GM19240 (cell line): Measurements from ENCODE around the gene MUSTN1.

Source experiments
- DNase-seq: peaks from one replicate; pipeline ENCODE4 v3.0.0; 2011; ENCODE audit warnings: low spot score; ENCODE audit not compliant: insufficient read length

Gene MUSTN1

DNA sequence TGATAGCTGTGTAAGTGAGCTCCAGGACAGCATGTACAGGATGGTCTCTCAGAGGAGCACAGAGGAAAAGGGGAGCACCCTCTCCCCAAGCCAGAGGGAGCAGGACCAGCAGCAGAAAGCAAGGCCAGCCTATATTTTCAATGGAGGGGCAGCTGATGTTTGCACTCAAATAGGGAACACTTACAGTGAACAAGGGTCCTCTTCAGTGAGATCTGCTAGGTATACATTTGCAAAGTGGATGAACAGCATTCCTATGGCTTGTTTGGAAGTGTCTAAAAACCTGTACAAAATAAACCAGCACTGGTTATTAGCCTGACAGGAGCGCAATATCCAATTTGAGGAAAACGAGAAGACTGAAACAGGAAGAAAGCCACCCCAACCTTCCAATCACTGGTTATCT, 17.6 kb upstream of the MUSTN1 start:
- DNase-seq, result no peak

- DNase-seq, result peak; percentile 50
Observed at GRCh38 chr3:52851348-52851747, 16.5 kb upstream of the MUSTN1 start.

- no peak for DNase-seq
Observed at GRCh38 chr3:52849656-52850055, 14.8 kb upstream of the MUSTN1 start.

DNA sequence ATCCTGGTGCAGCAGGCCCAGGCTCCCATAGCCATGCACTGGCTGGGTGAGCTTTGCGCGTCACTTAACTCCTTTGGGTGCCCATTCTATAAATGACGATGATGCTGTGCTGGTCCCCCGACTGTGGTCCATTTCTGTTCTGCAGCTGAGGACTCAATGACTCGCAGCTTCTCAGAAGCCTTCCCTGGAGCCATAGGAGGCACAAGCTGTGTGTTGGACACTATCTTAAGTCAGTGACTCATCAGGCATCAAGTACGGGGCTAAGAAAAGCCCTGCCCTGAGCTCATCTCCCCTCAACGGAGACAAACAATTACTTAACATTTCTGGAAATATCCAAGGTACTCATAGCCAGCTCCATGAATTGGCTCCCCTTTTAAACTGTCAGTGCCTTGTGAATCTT, 13.8 kb upstream of the MUSTN1 start:
- no peak for DNase-seq

DNA sequence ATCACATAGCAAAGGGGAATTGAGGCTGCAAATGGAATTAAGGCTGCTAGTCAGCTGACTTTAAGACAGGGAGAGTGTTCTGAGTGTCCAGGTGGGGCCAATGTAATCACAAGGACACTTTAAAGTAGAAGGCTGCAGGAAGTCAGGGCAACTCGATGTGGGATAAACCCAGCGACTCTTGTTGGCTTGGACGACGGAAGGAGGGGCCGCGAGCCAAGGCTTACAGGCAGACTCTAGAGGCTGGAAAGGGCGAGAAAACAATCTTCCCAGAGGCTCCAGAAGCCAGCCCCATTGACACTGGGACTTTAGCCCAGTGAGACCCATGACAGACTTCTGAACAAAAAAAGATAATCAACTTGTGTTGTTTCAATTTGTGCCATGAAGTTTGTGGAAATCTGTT, 12.9 kb upstream of the MUSTN1 start:
- DNase-seq, result no peak

GRCh38 chr3:52847241-52847640, 12.4 kb upstream of the MUSTN1 start:
- DNase-seq, result no peak

DNA sequence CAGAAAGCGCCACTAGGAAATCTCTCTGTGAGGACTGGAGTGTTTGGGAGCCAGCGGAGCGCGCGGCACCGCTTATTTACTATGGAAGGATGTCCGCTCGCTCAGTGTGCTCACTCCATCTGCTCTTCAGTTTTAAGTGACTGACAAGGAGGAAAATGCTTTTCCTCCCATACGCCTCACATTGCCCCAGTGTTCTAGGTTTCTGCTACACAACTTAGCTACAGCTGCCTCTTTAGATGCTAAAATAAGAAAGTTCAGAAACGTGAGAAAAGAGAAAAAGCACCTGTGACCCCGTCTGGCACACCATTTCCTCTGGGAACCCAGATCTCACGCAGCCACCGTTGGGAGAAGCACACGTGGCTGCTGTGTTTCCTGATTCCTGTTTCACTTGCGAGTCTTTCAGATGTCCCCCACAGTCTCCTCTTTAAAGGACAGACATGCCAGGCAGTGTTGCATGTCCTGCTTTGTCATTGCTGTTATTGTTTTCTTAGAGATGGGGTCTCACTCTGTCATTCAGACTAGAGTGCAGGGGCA, 11.7 kb upstream of the MUSTN1 start:
- peak; percentile 25 for DNase-seq

DNA sequence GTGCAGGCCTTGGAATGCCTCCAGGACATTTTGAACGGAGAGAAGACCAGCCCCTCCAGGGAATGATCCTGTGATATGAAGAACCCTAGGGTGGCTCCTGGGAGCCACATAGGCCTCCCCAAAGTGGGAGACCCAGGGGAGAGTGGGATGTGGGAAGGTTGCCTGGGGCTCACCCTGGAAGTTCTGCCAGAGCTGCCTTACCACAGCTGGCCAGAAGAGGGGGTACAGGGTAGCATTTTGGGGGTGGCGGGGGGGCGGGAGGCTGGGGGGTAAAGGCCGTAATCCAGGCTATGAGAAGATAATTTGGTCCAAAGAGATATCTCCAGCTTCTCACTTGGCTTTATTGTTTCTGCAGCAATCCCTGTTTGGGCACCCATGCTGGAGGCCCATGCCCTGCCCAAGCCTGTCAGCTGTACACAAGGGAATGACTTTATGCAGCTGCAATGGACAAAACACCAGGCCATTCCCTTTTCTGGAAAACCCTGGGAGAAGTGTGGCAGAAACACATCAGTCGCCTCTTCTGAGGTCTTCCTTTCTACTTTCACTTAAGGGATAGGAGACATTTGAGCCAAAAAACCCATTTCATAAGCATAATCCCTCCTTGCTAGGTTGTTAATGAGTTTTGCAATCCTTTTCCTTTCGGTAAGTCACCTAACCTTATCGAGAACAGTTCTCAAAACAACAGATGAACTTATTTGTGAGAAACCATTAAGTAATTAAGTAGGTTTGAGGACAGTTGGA, 11.0 kb upstream of the MUSTN1 start:
- peak; percentile 49 for DNase-seq

GRCh38 chr3:52845157-52845556, 10.3 kb upstream of the MUSTN1 start:
- no peak for DNase-seq

DNA sequence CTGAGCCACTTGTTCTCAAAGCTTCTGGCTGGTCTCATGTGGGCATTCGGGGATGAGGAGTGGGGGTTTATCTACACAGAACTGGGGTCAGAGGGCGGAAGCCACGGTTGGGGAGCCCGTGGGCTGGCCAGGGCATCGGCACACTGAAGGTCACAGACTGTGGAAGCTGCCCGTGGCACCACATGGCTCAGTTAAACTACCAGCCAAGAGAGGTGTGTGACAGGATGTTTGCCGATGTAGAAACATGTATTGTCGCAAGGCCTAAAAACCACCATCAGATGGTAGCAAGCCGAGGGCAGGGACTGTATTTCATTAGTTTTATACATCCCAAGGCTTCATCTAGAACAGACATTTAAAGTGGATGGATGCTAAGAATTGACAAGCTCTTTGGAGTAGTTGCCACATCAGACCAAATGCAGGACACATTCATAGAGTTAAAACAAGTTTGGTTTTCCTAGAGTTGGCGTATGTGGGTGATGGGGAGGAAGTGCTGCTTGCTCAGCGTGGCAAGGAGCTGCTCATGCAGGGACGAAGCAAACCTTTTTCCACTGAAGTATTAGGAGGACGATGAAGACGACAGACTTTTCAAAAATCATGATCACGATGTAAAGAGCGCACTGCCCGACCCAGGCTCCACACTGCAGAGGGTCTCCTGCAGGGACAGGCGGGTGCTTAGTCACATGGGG, 9.6 kb upstream of the MUSTN1 start:
- no peak for DNase-seq

- no peak for DNase-seq
Observed at GRCh38 chr3:52843881-52844280, 9.1 kb upstream of the MUSTN1 start.

DNA sequence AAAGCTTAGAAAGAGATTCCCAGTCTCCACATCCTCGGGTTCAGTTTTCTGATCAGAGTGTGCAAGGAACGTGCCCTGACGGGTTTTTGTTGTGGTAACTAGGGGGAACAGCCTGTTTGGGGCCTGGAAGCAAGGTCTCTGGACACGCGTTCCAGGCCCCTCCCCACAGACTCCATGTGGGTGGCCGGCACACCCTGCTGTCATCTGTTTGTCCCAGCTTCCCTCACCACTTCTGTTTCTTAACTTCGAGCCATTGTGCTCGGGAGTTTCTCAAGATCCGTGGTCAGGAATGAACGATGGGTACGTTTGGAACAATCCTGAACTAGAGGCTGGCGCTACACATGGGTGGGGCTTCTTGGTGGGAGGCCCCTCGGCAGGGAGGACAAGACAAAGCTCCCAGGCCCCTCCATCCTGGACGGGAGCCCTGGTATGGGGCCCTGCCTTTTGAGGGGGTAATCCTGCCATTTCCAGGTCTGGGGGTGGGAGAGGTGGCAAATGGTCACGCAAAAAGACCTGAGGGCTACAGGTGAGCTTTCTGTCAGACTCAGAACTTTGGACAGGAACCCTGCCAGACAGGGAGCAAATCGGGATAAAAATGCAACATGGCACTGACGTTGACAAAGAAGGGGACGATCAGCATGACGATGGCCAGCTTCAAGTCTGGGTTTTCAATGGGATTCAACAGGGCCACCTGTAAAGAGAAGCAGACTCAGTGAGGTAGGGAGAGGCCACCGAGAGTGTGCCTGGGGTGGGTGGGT, 8.5 kb upstream of the MUSTN1 start:
- no peak for DNase-seq

DNA sequence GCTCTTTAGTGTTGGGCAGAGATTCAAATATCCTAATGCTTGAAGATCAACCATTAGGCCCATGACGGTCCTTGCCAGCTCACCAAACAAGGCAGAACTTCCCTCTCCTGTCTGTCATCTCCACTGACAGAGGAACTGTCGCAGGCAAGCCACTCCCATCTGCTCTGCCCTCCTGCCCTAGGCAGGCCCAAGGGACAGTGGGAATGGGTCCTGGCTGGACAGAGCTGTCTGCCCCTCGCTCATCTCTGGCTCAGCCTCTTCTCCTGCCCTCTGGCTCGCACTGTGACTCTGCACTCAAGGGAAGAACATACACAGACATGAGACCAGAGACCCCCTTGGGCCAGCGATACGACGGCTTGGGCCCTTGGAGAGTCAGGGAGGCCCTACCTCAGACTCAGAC, 7.6 kb upstream of the MUSTN1 start:
- DNase-seq, result no peak

DNA sequence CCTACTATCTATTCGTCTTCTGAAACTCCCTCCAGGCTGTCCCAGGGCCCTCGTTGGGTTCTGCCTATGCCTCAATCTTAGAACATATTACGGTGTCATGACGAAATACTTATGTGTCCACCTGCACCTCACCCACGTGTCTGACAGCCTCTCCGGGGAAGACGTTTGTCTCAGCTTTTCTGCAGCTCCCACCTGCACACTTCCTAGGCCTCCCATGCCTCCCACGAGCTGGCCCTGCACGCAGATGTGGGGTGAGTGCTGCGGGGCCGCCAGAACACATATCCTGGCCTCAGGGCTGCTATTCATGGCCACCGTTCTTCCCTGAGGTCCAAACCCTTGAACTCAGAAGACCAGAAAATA, 7.1 kb upstream of the MUSTN1 start:
- DNase-seq, result no peak

DNA sequence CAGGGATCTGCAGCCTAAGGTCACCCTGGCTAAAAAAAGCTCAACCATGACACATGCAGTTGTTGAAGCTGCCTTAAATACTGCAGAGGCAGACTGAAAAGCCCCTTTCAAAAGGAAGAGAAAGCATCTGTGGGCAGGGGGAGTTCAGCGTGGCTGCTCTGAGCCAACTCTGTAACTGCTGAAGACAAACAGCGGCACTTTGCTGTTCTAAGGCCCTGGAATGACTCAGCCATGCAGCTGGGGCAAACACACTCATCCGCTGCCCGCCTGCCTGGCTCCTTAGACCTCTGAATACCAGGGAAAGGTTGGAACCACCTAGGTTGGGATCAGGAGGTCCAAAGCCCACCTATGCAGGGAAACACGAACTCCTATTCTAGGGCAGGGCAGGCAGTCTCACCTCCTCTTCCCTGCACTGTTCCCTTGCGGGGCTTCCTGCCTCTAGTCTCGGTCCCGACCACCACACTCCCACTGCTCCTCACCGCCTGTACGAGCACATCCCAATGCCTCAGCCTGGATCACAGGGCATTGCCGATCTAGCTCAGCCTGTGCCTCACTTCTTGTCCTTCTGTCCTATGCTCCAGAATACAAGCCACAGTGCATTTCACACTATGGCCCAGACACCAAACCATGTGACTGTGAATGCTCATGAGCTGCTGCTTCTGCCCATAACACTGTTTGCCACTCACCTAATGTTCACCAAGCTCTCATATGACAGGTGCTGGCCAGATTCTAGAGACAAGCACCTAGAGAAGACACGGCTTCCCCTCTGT, 6.6 kb upstream of the MUSTN1 start:
- no peak for DNase-seq

DNA sequence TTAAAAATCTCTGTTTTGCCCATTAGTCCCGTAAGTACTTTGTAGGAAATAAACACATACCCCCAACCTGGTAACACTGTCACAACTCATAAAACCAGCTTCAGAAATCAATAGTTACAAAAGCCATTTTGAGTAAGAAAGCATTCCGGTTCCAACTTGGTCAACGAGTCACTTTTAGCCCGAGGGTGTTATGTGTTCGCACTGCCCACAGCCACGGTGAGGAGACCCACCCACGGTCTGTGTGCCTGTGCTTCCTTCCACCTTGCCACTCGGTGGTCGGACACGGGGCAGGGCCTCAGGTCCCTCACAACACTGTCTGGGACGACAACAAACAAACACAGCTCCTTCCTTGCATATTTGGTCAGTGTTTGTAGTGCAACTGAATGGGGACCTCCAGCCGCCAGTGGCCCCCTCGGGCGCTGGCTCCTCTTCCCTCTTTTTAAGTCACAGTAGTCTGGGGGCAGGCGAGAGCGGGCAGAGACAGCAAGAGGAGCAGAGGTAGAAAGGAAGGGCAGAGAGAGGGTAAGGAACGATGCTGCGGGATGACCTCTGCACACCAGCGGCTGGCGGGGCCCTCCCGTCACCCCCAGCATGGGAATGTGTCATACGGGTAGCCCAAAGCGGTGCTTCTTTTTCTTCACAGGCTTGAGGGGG, 5.2 kb upstream of the MUSTN1 start:
- no peak for DNase-seq

GRCh38 chr3:52839268-52839575, 4.4 kb upstream of the MUSTN1 start:
- no peak for DNase-seq

DNA sequence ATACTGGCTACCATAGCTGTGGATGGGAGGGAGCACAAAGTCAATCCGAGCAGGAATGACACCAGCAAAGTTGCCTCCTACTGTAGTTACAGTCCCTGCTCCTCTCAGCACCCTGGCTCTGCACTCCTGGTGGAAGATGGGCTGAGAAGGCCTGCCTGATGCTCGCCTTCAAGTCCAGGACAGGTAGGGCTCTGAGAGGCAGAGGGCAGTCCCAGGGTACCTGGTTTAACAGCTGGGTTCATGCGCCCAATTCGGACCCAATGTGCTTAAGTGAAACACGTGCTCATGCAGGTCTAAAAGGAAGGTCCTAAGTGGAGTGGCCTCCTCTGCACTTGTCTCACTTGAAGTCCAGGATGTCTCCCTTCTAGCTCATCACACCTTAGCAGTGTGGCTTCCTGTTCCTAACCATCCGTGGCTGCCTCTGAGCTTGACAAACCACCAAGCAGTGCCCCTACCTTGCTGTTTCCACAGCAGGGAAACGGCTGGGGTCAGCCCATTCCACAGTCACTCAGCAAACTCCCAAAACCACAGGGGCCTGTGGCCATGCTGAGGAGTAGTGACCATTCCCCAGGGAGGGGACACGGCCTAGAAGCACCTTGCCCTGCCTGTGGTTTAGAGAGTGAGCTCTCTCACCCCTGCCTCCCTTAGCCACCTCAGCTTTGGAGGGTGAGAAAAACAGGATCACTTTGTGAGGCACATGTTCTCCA, 3.9 kb upstream of the MUSTN1 start:
- no peak for DNase-seq

- no peak for DNase-seq
Observed at GRCh38 chr3:52836986-52837385, 2.2 kb upstream of the MUSTN1 start.

DNA sequence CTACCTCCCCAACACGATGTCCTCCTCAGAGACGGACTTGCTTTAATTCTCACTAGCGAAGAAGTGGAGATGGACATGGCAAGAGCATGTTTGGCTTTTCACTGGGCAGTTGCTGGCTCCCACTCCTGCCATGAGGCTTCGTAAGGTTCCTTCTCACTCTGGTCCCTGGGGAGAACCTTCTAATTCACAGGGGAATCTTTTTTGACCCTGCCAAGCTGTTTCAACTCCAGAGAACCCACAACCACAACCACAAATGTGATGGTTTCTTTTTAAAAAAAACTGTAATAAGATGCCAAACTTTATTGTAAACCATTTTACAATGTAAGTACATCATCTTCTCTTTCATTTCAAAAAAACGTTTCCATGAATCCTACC, 1.6 kb upstream of the MUSTN1 start:
- no peak for DNase-seq
